B cell (primary cell): ENCODE results near the gene MGAT1.

Experiments
- CTCF ChIP-seq: fragments of 200-600 bp; IDR thresholded peaks from one replicate; pipeline ENCODE4 v1.8.0; 2022; ENCODE audit warnings: antibody characterized with exemption, mild to moderate bottlenecking
- EZH2 ChIP-seq: IDR thresholded peaks from 2 replicates; pipeline ENCODE4 v1.6.1; 2012; ENCODE audit warnings: borderline replicate concordance, low read depth, mild to moderate bottlenecking, moderate library complexity, low read length; ENCODE audit not compliant: insufficient read depth, poor library complexity, severe bottlenecking

GRCh38 chr5:180797256-180798192, 5.1 kb downstream of the MGAT1 start:
- TF ChIP-seq CTCF (no peak), EZH2 (no peak)
